Measurements from ENCODE around the gene FANCL. TPM values are rescaled to one million over a fixed set of nuclear protein-coding genes. Genes with fewer than 3 reads are reported as not detected.

FANCL gene
- total and polyA plus RNA-seq, 7 donors, result 7.2 to 38.3 (median 14.5) TPM

- DNase-seq, result no peak
- TF ChIP-seq POLR2AphosphoS5 (IDR thresholded peaks at IDR 0.05) (no peak), POLR2A (IDR thresholded peaks at IDR 0.05) (no peak), EP300 (IDR thresholded peaks at IDR 0.05) (no peak)
- TF ChIP-seq, protein P1, sequence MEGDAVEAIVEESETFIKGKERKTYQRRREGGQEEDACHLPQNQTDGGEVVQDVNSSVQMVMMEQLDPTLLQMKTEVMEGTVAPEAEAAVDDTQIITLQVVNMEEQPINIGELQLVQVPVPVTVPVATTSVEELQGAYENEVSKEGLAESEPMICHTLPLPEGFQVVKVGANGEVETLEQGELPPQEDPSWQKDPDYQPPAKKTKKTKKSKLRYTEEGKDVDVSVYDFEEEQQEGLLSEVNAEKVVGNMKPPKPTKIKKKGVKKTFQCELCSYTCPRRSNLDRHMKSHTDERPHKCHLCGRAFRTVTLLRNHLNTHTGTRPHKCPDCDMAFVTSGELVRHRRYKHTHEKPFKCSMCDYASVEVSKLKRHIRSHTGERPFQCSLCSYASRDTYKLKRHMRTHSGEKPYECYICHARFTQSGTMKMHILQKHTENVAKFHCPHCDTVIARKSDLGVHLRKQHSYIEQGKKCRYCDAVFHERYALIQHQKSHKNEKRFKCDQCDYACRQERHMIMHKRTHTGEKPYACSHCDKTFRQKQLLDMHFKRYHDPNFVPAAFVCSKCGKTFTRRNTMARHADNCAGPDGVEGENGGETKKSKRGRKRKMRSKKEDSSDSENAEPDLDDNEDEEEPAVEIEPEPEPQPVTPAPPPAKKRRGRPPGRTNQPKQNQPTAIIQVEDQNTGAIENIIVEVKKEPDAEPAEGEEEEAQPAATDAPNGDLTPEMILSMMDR (IDR thresholded peaks at IDR 0.05), result no peak
- Histone ChIP-seq H3K9me3 (no peaks in the 10 kb centered on the region), H3K4me1 (peaks cover 0 to 3% (median 0%) of the 10 kb centered on the region in 4 donors), H3K27me3 (no peaks in the 10 kb centered on the region), H3K27ac (no peak overlapping the region), H3K36me3 (peaks cover 0 to 7% (median 3%) of the 10 kb centered on the region in 4 donors), H3K4me3 (no peak overlapping the region)
- intact Hi-C loops (cut with DNase I), result no loop called here
- 73 to 90% methylated on average over 3 of the region's 3 CpGs for WGBS, 2 donors
These were observed 100.5 kb downstream of the FANCL start for GRCh38 chr2:58140508-58141072.

- no peak overlapping the region for H3K27ac ChIP-seq
- intact Hi-C loops (cut with DNase I), result no loop called here
- H3K9me3 ChIP-seq, result no peaks in the 10 kb centered on the region
- peaks cover 0 to 7% (median 0%) of the 10 kb centered on the region in 4 donors for H3K36me3 ChIP-seq
- WGBS, 2 donors, result 90 to 91% methylated on average over 3 of the region's 3 CpGs
- no peak for TF ChIP-seq EP300 (IDR thresholded peaks at IDR 0.05)
- TF ChIP-seq POLR2A (IDR thresholded peaks at IDR 0.05), result no peak
- TF ChIP-seq POLR2AphosphoS5 (IDR thresholded peaks at IDR 0.05), result no peak
- TF ChIP-seq, protein P1 (IDR thresholded peaks at IDR 0.05), result no peak
- H3K27me3 ChIP-seq, result no peaks in the 10 kb centered on the region
- H3K4me1 ChIP-seq, result peaks cover 0 to 3% (median 0%) of the 10 kb centered on the region in 4 donors
- DNase-seq, result no peak
- no peak overlapping the region for H3K4me3 ChIP-seq
These were observed 102.6 kb downstream of the FANCL start for GRCh38 chr2:58138396-58139030.

- Histone ChIP-seq H3K27me3 (no peaks in the 10 kb centered on the region), H3K36me3 (peaks cover 0 to 7% (median 0%) of the 10 kb centered on the region in 4 donors), H3K4me3 (no peak overlapping the region), H3K27ac (no peak overlapping the region), H3K4me1 (peaks cover 0 to 3% (median 0%) of the 10 kb centered on the region in 4 donors), H3K9me3 (no peaks in the 10 kb centered on the region)
- WGBS, 2 donors, result 95 to 100% methylated on average over 1 of the region's 1 CpG
- intact Hi-C loops (cut with DNase I), result no loop called here
- TF ChIP-seq POLR2AphosphoS5 (IDR thresholded peaks at IDR 0.05) (no peak), POLR2A (IDR thresholded peaks at IDR 0.05) (no peak), EP300 (IDR thresholded peaks at IDR 0.05) (no peak)
- TF ChIP-seq, protein P1 (IDR thresholded peaks at IDR 0.05), result no peak
- no peak for DNase-seq
These were observed 103.3 kb downstream of the FANCL start for GRCh38 chr2:58137856-58138255.

- TF ChIP-seq POLR2AphosphoS5 (IDR thresholded peaks at IDR 0.05) (no peak), POLR2A (IDR thresholded peaks at IDR 0.05) (no peak), EP300 (IDR thresholded peaks at IDR 0.05) (no peak)
- TF ChIP-seq, protein P1 (IDR thresholded peaks at IDR 0.05), result no peak
- Histone ChIP-seq H3K9me3 (no peaks in the 10 kb centered on the region), H3K27me3 (no peaks in the 10 kb centered on the region), H3K36me3 (peaks cover 0 to 7% (median 0%) of the 10 kb centered on the region in 4 donors), H3K4me1 (peaks cover 0 to 3% (median under 1%) of the 10 kb centered on the region in 4 donors), H3K27ac (no peak overlapping the region), H3K4me3 (no peak overlapping the region)
- intact Hi-C loops (cut with DNase I), result no loop called here
- DNase-seq, result no peak
These were observed 103.9 kb downstream of the FANCL start for GRCh38 chr2:58137221-58137620.
